Loucy (cell line): ENCODE data around the gene GDI2.
"Not testable (repeated sequence)": the region's sequence is repeated elsewhere in the genome, so short reads cannot be mapped to it uniquely, and the experiment has no call there.

Experiments used
- H2AFZ ChIP-seq: fragments of 200-600 bp; sonication (generic); 2 replicates; pipeline ENCODE4 v1.6.0; 2016; ENCODE audit warnings: antibody characterized with exemption, mild to moderate bottlenecking, low read length, moderate library complexity
- H3F3A ChIP-seq: fragments of 200-600 bp; 2 replicates; pipeline ENCODE4 v1.6.0; 2016; ENCODE audit warnings: antibody characterized with exemption, low read depth, mild to moderate bottlenecking
- H3K27me3 ChIP-seq: fragments of 200-600 bp; sonication (generic); 2 replicates; pipeline ENCODE4 v1.6.1; 2014; ENCODE audit warnings: low read length, mild to moderate bottlenecking; ENCODE audit not compliant: insufficient read depth, poor library complexity, severe bottlenecking
- H3K36me3 ChIP-seq: fragments of 200-600 bp; sonication (generic); 2 replicates; pipeline ENCODE4 v1.6.1; 2016; ENCODE audit warnings: low read length; ENCODE audit not compliant: insufficient read depth
- H3K4me1 ChIP-seq: fragments of 200-600 bp; sonication (generic); 2 replicates; pipeline ENCODE4 v1.5.1; 2014; ENCODE audit warnings: low read length, mild to moderate bottlenecking; ENCODE audit not compliant: insufficient read depth, poor library complexity, severe bottlenecking
- H3K4me2 ChIP-seq: fragments of 200-600 bp; sonication (generic); 2 replicates; pipeline ENCODE4 v1.6.0; 2014; ENCODE audit warnings: antibody characterized with exemption, low read length, low read depth, mild to moderate bottlenecking; ENCODE audit not compliant: poor library complexity, severe bottlenecking
- H3K4me3 ChIP-seq: fragments of 200-600 bp; sonication (generic); 2 replicates; pipeline ENCODE4 v1.5.1; 2014; ENCODE audit warnings: low read length, mild to moderate bottlenecking, mixed read lengths; ENCODE audit not compliant: poor library complexity, severe bottlenecking
- H3K79me2 ChIP-seq: fragments of 200-600 bp; sonication (generic); 2 replicates; pipeline ENCODE4 v1.6.1; 2014; ENCODE audit warnings: low read length; ENCODE audit not compliant: insufficient read depth
- H3K9ac ChIP-seq: fragments of 200-600 bp; sonication (generic); 2 replicates; pipeline ENCODE4 v1.6.0; 2014; ENCODE audit warnings: mild to moderate bottlenecking, low read depth, low read length, moderate library complexity; ENCODE audit not compliant: poor library complexity, severe bottlenecking
- H3K9me2 ChIP-seq: fragments of 200-600 bp; sonication (generic); replicated peaks from 2 replicates; pipeline ENCODE4 v1.6.1; 2016; ENCODE audit warnings: low read depth, low read length, mixed read lengths
- H3K9me3 ChIP-seq: fragments of 200-600 bp; sonication (generic); 2 replicates; pipeline ENCODE4 v1.6.1; 2014; ENCODE audit warnings: mild to moderate bottlenecking, antibody characterized with exemption, low read length, low read depth; ENCODE audit not compliant: insufficient read depth
- H4K20me1 ChIP-seq: fragments of 200-600 bp; sonication (generic); 2 replicates; pipeline ENCODE4 v1.6.0; 2014; ENCODE audit warnings: antibody characterized with exemption, low read length, mild to moderate bottlenecking; ENCODE audit not compliant: insufficient read depth, poor library complexity, severe bottlenecking
- EZH2phosphoT487 ChIP-seq: fragments of 200-600 bp; IDR thresholded peaks from 2 replicates; pipeline ENCODE4 v1.6.1; 2018; ENCODE audit warnings: antibody characterized with exemption, mild to moderate bottlenecking, moderate library complexity, borderline replicate concordance
- TF ChIP-seq, protein P1 (sequence below): fragments of 200-600 bp; sonication (generic); conservative IDR thresholded peaks from 2 replicates; pipeline ENCODE4 v1.5.1; 2014; ENCODE audit warnings: mild to moderate bottlenecking, antibody characterized with exemption, low read length

Gene GDI2

GRCh38 chr10:5840314-5841307 is 27.4 kb upstream of the GDI2 start:
- H3K36me3 ChIP-seq = no peaks in the 10 kb centered on the region
- H3K79me2 ChIP-seq = no peaks in the 10 kb centered on the region
- no peaks in the 10 kb centered on the region for H4K20me1 ChIP-seq
- H3K9me3 ChIP-seq = no peaks in the 10 kb centered on the region
- no peak overlapping the region for H3K9ac ChIP-seq
- H2AFZ ChIP-seq = no peak overlapping the region
- H3K4me3 ChIP-seq = no peak overlapping the region
- no peak for TF ChIP-seq EZH2phosphoT487
- TF ChIP-seq, protein P1, sequence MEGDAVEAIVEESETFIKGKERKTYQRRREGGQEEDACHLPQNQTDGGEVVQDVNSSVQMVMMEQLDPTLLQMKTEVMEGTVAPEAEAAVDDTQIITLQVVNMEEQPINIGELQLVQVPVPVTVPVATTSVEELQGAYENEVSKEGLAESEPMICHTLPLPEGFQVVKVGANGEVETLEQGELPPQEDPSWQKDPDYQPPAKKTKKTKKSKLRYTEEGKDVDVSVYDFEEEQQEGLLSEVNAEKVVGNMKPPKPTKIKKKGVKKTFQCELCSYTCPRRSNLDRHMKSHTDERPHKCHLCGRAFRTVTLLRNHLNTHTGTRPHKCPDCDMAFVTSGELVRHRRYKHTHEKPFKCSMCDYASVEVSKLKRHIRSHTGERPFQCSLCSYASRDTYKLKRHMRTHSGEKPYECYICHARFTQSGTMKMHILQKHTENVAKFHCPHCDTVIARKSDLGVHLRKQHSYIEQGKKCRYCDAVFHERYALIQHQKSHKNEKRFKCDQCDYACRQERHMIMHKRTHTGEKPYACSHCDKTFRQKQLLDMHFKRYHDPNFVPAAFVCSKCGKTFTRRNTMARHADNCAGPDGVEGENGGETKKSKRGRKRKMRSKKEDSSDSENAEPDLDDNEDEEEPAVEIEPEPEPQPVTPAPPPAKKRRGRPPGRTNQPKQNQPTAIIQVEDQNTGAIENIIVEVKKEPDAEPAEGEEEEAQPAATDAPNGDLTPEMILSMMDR = no peak
- no peaks in the 10 kb centered on the region for H3F3A ChIP-seq
- no peaks in the 10 kb centered on the region for H3K9me2 ChIP-seq
- no peak overlapping the region for H3K4me2 ChIP-seq
- no peaks in the 10 kb centered on the region for H3K4me1 ChIP-seq
- no peaks in the 10 kb centered on the region for H3K27me3 ChIP-seq

- not testable (repeated sequence) for H3K27me3 ChIP-seq, H3K9me2 ChIP-seq, H3F3A ChIP-seq, H3K4me3 ChIP-seq, H3K9ac ChIP-seq, H3K4me1 ChIP-seq, H4K20me1 ChIP-seq, H3K36me3 ChIP-seq, H2AFZ ChIP-seq, H3K79me2 ChIP-seq, H3K9me3 ChIP-seq, H3K4me2 ChIP-seq
Measured at GRCh38 chr10:5836181-5836580, 22.9 kb upstream of the GDI2 start.

- Histone ChIP-seq H3K4me2 (no peak overlapping the region), H3K27me3 (no peaks in the 10 kb centered on the region), H3K4me3 (no peak overlapping the region), H3K9me2 (no peaks in the 10 kb centered on the region), H3K79me2 (no peaks in the 10 kb centered on the region), H3K36me3 (no peaks in the 10 kb centered on the region), H3F3A (no peaks in the 10 kb centered on the region), H3K4me1 (no peaks in the 10 kb centered on the region), H4K20me1 (no peaks in the 10 kb centered on the region), H2AFZ (no peak overlapping the region), H3K9me3 (no peaks in the 10 kb centered on the region), H3K9ac (no peak overlapping the region)
- TF ChIP-seq EZH2phosphoT487 = no peak
- TF ChIP-seq, protein P1 = no peak
Measured at GRCh38 chr10:5835446-5836095, 22.3 kb upstream of the GDI2 start.
